Neutrophil (primary cell): ENCODE measurements around the gene CYBB.

ENCODE experiments used
- H3K27ac ChIP-seq: fragments of 200-600 bp; sonication (generic); 2 replicates; pipeline ENCODE4 v1.5.1; 2016; ENCODE audit warnings: mild to moderate bottlenecking, moderate library complexity
- H3K27me3 ChIP-seq: fragments of 200-600 bp; sonication (generic); 2 replicates; pipeline ENCODE4 v1.6.0; 2016; ENCODE audit warnings: mild to moderate bottlenecking
- H3K36me3 ChIP-seq: fragments of 200-600 bp; sonication (generic); 2 replicates; pipeline ENCODE4 v1.5.1; 2017
- H3K4me1 ChIP-seq, 2 experiments: fragments of 200-600 bp in 1 of 2; sonication (generic) in 1 of 2; 1 replicate in 1 of 2; 2 replicates in 1 of 2; pipeline versions ENCODE4 v1.5.1 to v1.6.1; 2013 to 2016; ENCODE audit warnings: low read depth in 1 of 2, low read length in 1 of 2, mild to moderate bottlenecking in 1 of 2, moderate library complexity in 1 of 2; ENCODE audit not compliant: control insufficient read depth in 1 of 2, insufficient read depth in 1 of 2
- H3K4me3 ChIP-seq, 2 experiments: fragments of 200-600 bp in 1 of 2; sonication (generic) in 1 of 2; 1 replicate in 1 of 2; 2 replicates in 1 of 2; pipeline ENCODE4 v1.5.1; 2013 to 2016; ENCODE audit warnings: low read depth in 1 of 2, low read length in 1 of 2, mild to moderate bottlenecking in 1 of 2, moderate library complexity in 1 of 2
- H3K9me3 ChIP-seq: fragments of 200-600 bp; sonication (generic); 2 replicates; pipeline ENCODE4 v1.5.1; 2016
- TF ChIP-seq, protein P1 (sequence below): fragments of 200-600 bp; sonication (generic); IDR thresholded peaks from 2 replicates; pipeline ENCODE4 v1.5.1; 2016; ENCODE audit warnings: antibody characterized with exemption

CYBB gene

DNA sequence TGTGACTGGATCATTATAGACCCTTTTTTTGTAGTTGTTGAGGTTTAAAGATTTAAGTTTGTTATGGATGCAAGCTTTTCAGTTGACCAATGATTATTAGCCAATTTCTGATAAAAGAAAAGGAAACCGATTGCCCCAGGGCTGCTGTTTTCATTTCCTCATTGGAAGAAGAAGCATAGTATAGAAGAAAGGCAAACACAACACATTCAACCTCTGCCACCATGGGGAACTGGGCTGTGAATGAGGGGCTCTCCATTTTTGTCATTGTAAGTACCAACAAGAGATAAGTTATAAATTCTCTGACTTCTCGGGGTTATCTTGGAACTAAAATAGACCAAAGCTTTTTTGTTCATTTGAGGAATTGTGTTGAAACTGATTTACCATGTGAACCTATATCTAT is at the start of gene CYBB:
Gene CYBB (plus strand): TSS at position 203 of the 400 bp plus-strand sequence. CDS start 19 bp downstream, at position 222.
- Histone ChIP-seq H3K27me3 (no peaks in the 10 kb centered on the region), H3K4me1 (peaks cover 79 to 88% of the 10 kb centered on the region in 2 experiments), H3K36me3 (no peaks in the 10 kb centered on the region), H3K9me3 (no peaks in the 10 kb centered on the region), H3K4me3 (peak within 1 kb of the TSS; percentile 52 to 59), H3K27ac (peak within 1 kb of the TSS; percentile 86)
- TF ChIP-seq, protein P1, sequence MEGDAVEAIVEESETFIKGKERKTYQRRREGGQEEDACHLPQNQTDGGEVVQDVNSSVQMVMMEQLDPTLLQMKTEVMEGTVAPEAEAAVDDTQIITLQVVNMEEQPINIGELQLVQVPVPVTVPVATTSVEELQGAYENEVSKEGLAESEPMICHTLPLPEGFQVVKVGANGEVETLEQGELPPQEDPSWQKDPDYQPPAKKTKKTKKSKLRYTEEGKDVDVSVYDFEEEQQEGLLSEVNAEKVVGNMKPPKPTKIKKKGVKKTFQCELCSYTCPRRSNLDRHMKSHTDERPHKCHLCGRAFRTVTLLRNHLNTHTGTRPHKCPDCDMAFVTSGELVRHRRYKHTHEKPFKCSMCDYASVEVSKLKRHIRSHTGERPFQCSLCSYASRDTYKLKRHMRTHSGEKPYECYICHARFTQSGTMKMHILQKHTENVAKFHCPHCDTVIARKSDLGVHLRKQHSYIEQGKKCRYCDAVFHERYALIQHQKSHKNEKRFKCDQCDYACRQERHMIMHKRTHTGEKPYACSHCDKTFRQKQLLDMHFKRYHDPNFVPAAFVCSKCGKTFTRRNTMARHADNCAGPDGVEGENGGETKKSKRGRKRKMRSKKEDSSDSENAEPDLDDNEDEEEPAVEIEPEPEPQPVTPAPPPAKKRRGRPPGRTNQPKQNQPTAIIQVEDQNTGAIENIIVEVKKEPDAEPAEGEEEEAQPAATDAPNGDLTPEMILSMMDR: no peak

DNA sequence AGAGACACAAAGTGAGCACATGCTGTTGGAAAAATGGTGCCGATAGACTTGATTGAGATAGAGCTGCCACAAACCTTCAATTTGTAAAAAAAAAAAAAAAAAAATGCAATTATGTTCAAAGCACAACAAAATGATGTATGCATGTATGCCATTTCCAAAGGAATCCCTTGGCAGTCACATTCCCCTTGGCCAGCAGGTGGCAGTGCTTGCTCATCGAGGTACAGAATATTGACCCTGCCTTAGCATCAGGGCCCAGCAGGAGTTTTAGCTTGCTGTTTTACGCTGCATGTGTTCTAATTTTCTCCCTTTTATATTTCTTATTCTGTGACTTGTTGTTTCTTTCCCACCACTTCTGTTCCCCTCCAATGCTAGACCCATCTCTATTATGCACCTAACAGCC is 34.5 kb upstream of the CYBB start:
- Histone ChIP-seq H3K9me3 (no peaks in the 10 kb centered on the region), H3K4me3 (no peak overlapping the region), H3K36me3 (no peaks in the 10 kb centered on the region), H3K4me1 (peaks cover 27 to 30% of the 10 kb centered on the region in 2 experiments), H3K27me3 (no peaks in the 10 kb centered on the region), H3K27ac (peak overlapping the region; percentile 93)
- TF ChIP-seq, protein P1: peak; percentile 70

DNA sequence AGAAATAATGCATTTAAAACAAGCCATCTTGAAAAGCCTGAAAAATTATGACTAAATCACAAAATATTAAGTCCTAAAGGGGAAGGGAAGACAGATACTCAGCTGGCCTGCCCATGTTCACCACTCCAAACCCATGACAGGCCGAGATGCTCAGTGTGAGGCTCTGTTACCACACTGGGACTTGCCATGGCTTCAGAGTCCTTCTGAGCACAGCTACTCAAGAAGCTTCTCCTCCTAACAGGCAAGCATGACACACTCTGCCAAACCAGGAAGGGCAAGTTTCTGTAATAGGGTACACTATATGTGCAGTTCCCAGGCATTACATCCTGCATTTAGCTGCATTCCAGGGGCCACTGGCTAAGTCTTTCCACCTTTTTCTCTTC is 34.0 kb upstream of the CYBB start:
- TF ChIP-seq, protein P1: no peak
- Histone ChIP-seq H3K9me3 (no peaks in the 10 kb centered on the region), H3K27me3 (no peaks in the 10 kb centered on the region), H3K4me1 (peaks cover 27 to 30% of the 10 kb centered on the region in 2 experiments), H3K4me3 (peak overlapping the region in 1 of 2 experiments; percentile 13), H3K27ac (peak overlapping the region; percentile 93), H3K36me3 (no peaks in the 10 kb centered on the region)

DNA sequence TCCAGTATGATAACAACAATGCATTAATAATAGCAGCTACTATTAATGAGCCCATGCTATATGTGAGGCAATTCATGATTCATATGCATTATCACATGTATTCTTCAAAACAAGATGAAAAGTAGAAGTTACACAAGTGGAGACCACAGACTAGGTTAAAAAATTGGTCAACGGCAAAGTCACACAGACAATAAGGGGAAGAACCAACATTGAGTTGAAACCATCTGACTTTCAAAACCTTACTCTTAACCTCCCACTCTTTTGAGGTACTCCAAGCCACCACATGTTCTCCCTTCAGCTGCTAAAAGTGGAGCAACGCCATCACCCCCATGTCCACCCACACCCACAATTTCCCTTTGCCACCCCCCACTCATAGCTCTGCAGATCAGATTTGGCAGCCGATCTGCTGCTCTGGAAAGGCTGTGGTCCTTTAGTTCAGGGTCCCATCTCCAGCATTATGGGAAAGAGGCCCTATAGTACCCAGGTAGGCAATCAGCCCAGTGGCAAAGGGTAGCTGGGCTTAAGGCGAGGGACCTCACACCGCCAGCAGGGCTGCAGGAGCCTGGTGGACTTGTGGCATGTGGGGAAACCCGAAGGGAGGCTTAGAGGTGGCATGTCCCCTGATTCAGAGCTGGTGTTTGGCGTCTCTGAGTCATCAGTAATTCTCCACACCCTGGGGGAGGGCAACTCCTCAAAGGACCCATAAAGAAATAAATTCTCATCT is 33.5 kb upstream of the CYBB start:
- no peaks in the 10 kb centered on the region for H3K36me3 ChIP-seq
- H3K27ac ChIP-seq: peak overlapping the region; percentile 93
- H3K4me3 ChIP-seq: peak overlapping the region; percentile 13 to 18
- peaks cover 29 to 30% of the 10 kb centered on the region in 2 experiments for H3K4me1 ChIP-seq
- no peaks in the 10 kb centered on the region for H3K27me3 ChIP-seq
- TF ChIP-seq, protein P1: no peak
- no peaks in the 10 kb centered on the region for H3K9me3 ChIP-seq

DNA sequence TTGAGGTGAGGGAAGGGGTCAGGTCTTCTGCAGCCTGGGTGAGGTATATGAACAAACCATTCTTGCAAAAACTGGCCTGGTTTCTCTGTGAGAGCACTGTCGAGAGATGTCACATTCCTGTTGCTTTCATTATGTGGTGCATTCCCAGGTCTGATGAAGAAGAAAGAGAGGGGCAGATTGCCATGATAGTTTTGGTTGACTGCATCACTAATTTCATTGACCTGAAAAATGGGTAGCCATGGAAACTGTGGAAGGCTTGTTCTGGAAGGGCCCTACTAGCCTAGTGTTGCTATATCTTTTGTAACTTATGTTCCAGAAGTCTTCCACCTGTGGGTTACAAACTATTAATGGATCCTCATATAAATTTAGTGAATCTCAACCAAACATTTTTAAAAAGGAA is 32.9 kb upstream of the CYBB start:
- TF ChIP-seq, protein P1: no peak
- Histone ChIP-seq H3K9me3 (no peaks in the 10 kb centered on the region), H3K4me1 (peaks cover 35 to 36% of the 10 kb centered on the region in 2 experiments), H3K4me3 (peak overlapping the region; percentile 4 to 18), H3K27ac (peak overlapping the region; percentile 93), H3K27me3 (no peaks in the 10 kb centered on the region), H3K36me3 (no peaks in the 10 kb centered on the region)
